Measurements from ENCODE around the gene UQCRH.
A peak's percentile ranks its signal among the peaks of the same experiment; 100 is the strongest.
"Not testable (repeated sequence)": the region's sequence is repeated elsewhere in the genome, so short reads cannot be mapped to it uniquely, and the experiment has no call there.

The UQCRH gene

GRCh38 chr1:46330381-46330780 lies 26.9 kb downstream of the UQCRH start:
- DNase-seq (ENCODE audit: extremely low spot score, insufficient read length, low read depth); FAIRE-seq: not testable (repeated sequence)

- peak; percentile 90 for FAIRE-seq
- DNase-seq (ENCODE audit: extremely low spot score, insufficient read length, low read depth), result not testable (repeated sequence)
These were observed 28.5 kb downstream of the UQCRH start for GRCh38 chr1:46331786-46332540.

GRCh38 chr1:46333300-46334029 lies 30.0 kb downstream of the UQCRH start:
- DNase-seq (ENCODE audit: extremely low spot score, insufficient read length, low read depth) (peak; percentile 40), FAIRE-seq (peak; percentile 97)

- DNase-seq (ENCODE audit: extremely low spot score, insufficient read length, low read depth) (no peak), FAIRE-seq (no peak)
These were observed 30.5 kb downstream of the UQCRH start for GRCh38 chr1:46334030-46334384.

- DNase-seq (ENCODE audit: extremely low spot score, insufficient read length, low read depth), result no peak
- FAIRE-seq, result no peak
These were observed 31.6 kb downstream of the UQCRH start for GRCh38 chr1:46335081-46335480.

- FAIRE-seq; DNase-seq (ENCODE audit: extremely low spot score, insufficient read length, low read depth): not testable (repeated sequence)
These were observed 33.9 kb downstream of the UQCRH start for GRCh38 chr1:46337409-46337808.

- DNase-seq (ENCODE audit: extremely low spot score, insufficient read length, low read depth) (peak; percentile 67), FAIRE-seq (peak; percentile 92)
These were observed 37.1 kb downstream of the UQCRH start, which contains the start of gene NSUN4 for GRCh38 chr1:46340404-46341221. Gene NSUN4, plus strand, starts transcription at chr1:46340807. Its CDS starts 20 bp downstream, at chr1:46340827.

- no peak for DNase-seq (ENCODE audit: extremely low spot score, insufficient read length, low read depth)
- no peak for FAIRE-seq
These were observed 38.0 kb downstream of the UQCRH start for GRCh38 chr1:46341222-46342083.

- no peak for DNase-seq (ENCODE audit: extremely low spot score, insufficient read length, low read depth)
- FAIRE-seq, result peak; percentile 79
These were observed 38.7 kb downstream of the UQCRH start for GRCh38 chr1:46342084-46342656.

- FAIRE-seq (no peak), DNase-seq (ENCODE audit: extremely low spot score, insufficient read length, low read depth) (no peak)
These were observed 39.3 kb downstream of the UQCRH start for GRCh38 chr1:46342677-46343350.

GRCh38 chr1:46343351-46343695 lies 39.8 kb downstream of the UQCRH start:
- DNase-seq (ENCODE audit: extremely low spot score, insufficient read length, low read depth) (no peak), FAIRE-seq (no peak)

GRCh38 chr1:46343705-46344104 lies 40.2 kb downstream of the UQCRH start:
- no peak for FAIRE-seq
- DNase-seq (ENCODE audit: extremely low spot score, insufficient read length, low read depth), result no peak

GRCh38 chr1:46344481-46344880 lies 41.0 kb downstream of the UQCRH start:
- FAIRE-seq (no peak), DNase-seq (ENCODE audit: extremely low spot score, insufficient read length, low read depth) (no peak)

GRCh38 chr1:46345281-46345680 lies 41.8 kb downstream of the UQCRH start:
- DNase-seq (ENCODE audit: extremely low spot score, insufficient read length, low read depth) (no peak), FAIRE-seq (no peak)

- FAIRE-seq, result no peak
- DNase-seq (ENCODE audit: extremely low spot score, insufficient read length, low read depth), result no peak
These were observed 48.9 kb downstream of the UQCRH start for GRCh38 chr1:46352363-46352762.

GRCh38 chr1:46355920-46356319 lies 52.4 kb downstream of the UQCRH start:
- DNase-seq (ENCODE audit: extremely low spot score, insufficient read length, low read depth); FAIRE-seq: not testable (repeated sequence)

GRCh38 chr1:46362158-46362557 lies 58.7 kb downstream of the UQCRH start:
- no peak for FAIRE-seq
- no peak for DNase-seq (ENCODE audit: extremely low spot score, insufficient read length, low read depth)

- FAIRE-seq (no peak), DNase-seq (ENCODE audit: extremely low spot score, insufficient read length, low read depth) (no peak)
These were observed 59.6 kb downstream of the UQCRH start for GRCh38 chr1:46363121-46363520.

GRCh38 chr1:46364612-46365011 lies 61.1 kb downstream of the UQCRH start:
- FAIRE-seq, result no peak

More at GRCh38 chr1:46364612-46365011, 61.1 kb downstream of the UQCRH start:
- DNase-seq (ENCODE audit: extremely low spot score, insufficient read length, low read depth), result no peak

Data from GM18507 (cell line).